Uterus (tissue), 2 donors: ENCODE measurements around the gene KIRREL3.

Source experiments
- CTCF ChIP-seq, 4 experiments: fragments of 200-600 bp in 2 of 4; fragments of 450-650 bp in 2 of 4; sonication (generic) in 2 of 4; IDR thresholded peaks; one replicate each; pipeline ENCODE4 v1.5.1; 2016 to 2019; ENCODE audit warnings: antibody characterized with exemption in 4 of 4, mild to moderate bottlenecking in 2 of 4, moderate library complexity in 1 of 4
- POLR2A ChIP-seq, 2 donors: fragments of 450-650 bp; IDR thresholded peaks; one replicate each; pipeline ENCODE4 v1.6.1; 2016; ENCODE audit warnings: antibody characterized with exemption in 2 of 2, mild to moderate bottlenecking in 1 of 2, moderate library complexity in 1 of 2

- TF ChIP-seq CTCF (IDR thresholded peaks at IDR 0.05) (no peak), POLR2A (IDR thresholded peaks at IDR 0.05) (no peak)
Measured at GRCh38 chr11:126525702-126526101, 474.9 kb downstream of the KIRREL3 start.
